ENCODE data around the gene PDK3. TPM values are rescaled to one million over a fixed set of nuclear protein-coding genes. Genes with fewer than 3 reads are reported as not detected.

The PDK3 gene
- polyA plus RNA-seq, 1 experiment, result 2.9 TPM

DNA sequence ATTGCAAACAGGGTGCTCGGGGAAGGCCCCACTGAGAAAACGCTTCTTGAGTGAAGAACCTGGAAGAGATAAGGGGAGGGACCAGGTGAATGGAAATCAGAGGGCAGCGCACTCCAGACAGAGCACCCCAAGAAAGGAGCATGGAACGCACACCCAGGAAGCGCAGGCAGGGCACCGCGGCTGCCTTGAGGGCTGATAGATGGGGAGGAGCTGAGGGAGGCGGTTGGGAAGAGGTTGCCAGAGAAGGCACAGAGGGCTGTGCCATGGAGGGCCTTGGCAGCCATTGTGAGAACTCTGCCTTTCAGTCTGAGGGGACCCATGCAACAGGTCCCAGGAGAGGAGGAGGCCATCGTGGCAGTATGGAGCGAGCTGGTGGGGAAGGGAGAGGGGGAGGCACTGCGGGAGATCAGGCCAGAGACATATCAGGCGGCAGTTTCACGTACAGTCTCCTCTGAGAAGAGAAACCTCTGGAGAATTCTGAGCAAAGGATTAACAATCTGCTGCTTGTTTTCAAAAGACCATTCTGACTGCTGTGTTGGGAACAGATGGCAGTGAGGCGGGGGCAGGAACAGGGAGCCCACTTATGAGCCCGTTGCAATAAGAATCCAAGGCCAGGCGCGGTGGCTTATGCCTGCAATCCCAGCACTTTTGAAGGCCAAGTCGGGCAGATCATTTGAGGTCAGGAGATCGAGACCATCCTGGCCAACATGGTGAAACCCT is 98.4 kb downstream of the PDK3 start:
- TF ChIP-seq, protein P1, sequence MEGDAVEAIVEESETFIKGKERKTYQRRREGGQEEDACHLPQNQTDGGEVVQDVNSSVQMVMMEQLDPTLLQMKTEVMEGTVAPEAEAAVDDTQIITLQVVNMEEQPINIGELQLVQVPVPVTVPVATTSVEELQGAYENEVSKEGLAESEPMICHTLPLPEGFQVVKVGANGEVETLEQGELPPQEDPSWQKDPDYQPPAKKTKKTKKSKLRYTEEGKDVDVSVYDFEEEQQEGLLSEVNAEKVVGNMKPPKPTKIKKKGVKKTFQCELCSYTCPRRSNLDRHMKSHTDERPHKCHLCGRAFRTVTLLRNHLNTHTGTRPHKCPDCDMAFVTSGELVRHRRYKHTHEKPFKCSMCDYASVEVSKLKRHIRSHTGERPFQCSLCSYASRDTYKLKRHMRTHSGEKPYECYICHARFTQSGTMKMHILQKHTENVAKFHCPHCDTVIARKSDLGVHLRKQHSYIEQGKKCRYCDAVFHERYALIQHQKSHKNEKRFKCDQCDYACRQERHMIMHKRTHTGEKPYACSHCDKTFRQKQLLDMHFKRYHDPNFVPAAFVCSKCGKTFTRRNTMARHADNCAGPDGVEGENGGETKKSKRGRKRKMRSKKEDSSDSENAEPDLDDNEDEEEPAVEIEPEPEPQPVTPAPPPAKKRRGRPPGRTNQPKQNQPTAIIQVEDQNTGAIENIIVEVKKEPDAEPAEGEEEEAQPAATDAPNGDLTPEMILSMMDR (IDR thresholded peaks at IDR 0.05; ENCODE audit: low read depth, low read length), result no peak
- Histone ChIP-seq H3K9me3 (ENCODE audit: control insufficient read depth, insufficient read depth, low read length) (no peaks in the 10 kb centered on the region), H3K27ac (ENCODE audit: low read depth, low read length) (no peak overlapping the region), H3K27me3 (ENCODE audit: control insufficient read depth, insufficient read depth, low read length) (no peaks in the 10 kb centered on the region), H3K4me3 (ENCODE audit: low read depth, low read length) (no peak overlapping the region)
- CTCF ChIA-PET, result no interaction called here
- no peak for DNase-seq (ENCODE audit: low read depth, low spot score)
- POLR2A ChIA-PET, result no interaction called here

DNA sequence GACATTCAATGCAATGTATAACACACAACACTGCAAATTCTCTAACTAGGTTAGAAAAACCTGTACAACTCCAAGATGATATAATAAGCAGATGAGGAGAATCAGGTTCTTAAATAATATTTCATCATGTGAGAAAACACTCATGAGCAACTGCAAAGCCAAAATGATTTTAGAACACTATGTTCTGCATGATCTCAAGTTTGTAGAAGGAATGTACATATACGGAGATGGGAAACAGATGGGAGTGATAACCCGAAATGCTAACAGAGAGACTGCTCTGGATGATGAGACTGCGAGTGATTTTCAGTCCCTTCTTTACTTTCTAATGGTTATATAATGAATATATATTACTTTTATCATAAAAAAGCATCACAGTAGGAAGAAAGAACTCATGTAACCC is 101.2 kb downstream of the PDK3 start:
- H3K4me3 ChIP-seq (ENCODE audit: low read depth, low read length), result no peak overlapping the region
- ChIA-PET CTCF (no interaction called here), POLR2A (no interaction called here)
- no peaks in the 10 kb centered on the region for H3K27me3 ChIP-seq (ENCODE audit: control insufficient read depth, insufficient read depth, low read length)
- no peaks in the 10 kb centered on the region for H3K9me3 ChIP-seq (ENCODE audit: control insufficient read depth, insufficient read depth, low read length)
- TF ChIP-seq, protein P1 (IDR thresholded peaks at IDR 0.05; ENCODE audit: low read depth, low read length), result no peak
- H3K27ac ChIP-seq (ENCODE audit: low read depth, low read length), result no peak overlapping the region
- no peak for DNase-seq (ENCODE audit: low read depth, low spot score)

DNA sequence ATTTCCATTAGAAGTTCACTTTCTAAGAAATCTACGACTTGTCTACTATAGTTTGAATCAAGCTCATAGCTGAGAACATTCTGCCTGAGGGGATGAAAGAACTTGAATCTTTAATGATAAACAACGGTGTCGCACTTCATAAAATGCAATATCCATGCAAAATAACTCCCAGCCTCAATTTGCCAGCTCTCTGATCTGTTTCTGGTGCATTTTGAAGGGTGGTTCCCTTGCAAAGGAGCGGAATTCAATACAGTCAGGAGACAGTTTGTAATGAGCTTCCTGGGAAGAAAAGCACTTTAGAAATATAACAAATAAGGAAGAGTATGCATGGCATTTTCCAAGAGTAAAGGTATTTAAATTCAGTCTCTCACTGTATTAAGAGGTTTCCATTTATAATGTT is 102.1 kb downstream of the PDK3 start:
- Histone ChIP-seq H3K4me3 (ENCODE audit: low read depth, low read length) (no peak overlapping the region), H3K27ac (ENCODE audit: low read depth, low read length) (no peak overlapping the region), H3K27me3 (ENCODE audit: control insufficient read depth, insufficient read depth, low read length) (no peaks in the 10 kb centered on the region), H3K9me3 (ENCODE audit: control insufficient read depth, insufficient read depth, low read length) (no peaks in the 10 kb centered on the region)
- DNase-seq (ENCODE audit: low read depth, low spot score), result no peak
- POLR2A ChIA-PET, result no interaction called here
- CTCF ChIA-PET, result no interaction called here
- TF ChIP-seq, protein P1 (IDR thresholded peaks at IDR 0.05; ENCODE audit: low read depth, low read length), result no peak

DNA sequence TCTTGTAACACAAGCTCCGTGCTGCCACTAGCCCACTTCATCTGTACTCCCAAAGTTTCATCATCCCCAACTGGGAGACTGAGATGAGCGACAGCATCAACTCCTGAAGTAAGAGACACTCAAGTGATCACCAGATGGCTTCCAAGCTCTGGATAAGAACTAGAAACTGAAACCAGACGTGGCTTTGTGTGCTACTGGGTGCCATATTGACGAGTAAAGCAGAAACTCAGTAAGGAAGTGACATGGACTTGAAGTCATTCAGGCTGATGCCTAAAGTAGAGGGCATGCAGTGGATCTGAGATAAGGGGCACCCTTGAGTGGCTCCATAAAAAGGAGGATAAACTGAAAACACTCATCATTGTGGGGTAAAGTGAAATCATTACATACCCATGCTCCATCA is 109.7 kb downstream of the PDK3 start:
- no peaks in the 10 kb centered on the region for H3K9me3 ChIP-seq (ENCODE audit: control insufficient read depth, insufficient read depth, low read length)
- no peak overlapping the region for H3K27ac ChIP-seq (ENCODE audit: low read depth, low read length)
- no peaks in the 10 kb centered on the region for H3K27me3 ChIP-seq (ENCODE audit: control insufficient read depth, insufficient read depth, low read length)
- no peak for DNase-seq (ENCODE audit: low read depth, low spot score)
- no peak overlapping the region for H3K4me3 ChIP-seq (ENCODE audit: low read depth, low read length)
- ChIA-PET CTCF (no interaction called here), POLR2A (no interaction called here)
- TF ChIP-seq, protein P1 (IDR thresholded peaks at IDR 0.05; ENCODE audit: low read depth, low read length), result no peak

DNA sequence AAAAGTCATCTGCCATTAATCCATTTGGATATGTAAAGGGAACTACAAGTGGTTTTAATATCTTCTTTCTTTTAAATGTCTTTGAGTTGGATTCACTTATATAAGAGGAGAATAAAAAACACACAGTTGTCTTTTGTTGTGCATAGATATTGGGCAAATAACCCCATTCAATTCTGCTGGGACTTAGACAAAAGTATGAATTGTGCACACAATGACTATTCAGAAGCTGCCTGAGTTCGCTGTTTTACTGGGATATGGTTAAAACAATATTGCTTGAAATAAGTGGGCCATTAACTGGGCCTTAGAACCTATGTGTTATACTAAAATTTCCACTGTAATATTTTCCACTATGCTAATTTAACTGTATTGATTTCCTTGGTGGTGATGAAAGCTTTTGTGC is 110.4 kb downstream of the PDK3 start:
- no peak overlapping the region for H3K27ac ChIP-seq (ENCODE audit: low read depth, low read length)
- no peaks in the 10 kb centered on the region for H3K9me3 ChIP-seq (ENCODE audit: control insufficient read depth, insufficient read depth, low read length)
- ChIA-PET CTCF (no interaction called here), POLR2A (no interaction called here)
- no peak overlapping the region for H3K4me3 ChIP-seq (ENCODE audit: low read depth, low read length)
- H3K27me3 ChIP-seq (ENCODE audit: control insufficient read depth, insufficient read depth, low read length), result no peaks in the 10 kb centered on the region
- no peak for DNase-seq (ENCODE audit: low read depth, low spot score)
- TF ChIP-seq, protein P1 (IDR thresholded peaks at IDR 0.05; ENCODE audit: low read depth, low read length), result no peak
